ENCODE results near the gene MRGPRF.

MRGPRF gene, protein sequence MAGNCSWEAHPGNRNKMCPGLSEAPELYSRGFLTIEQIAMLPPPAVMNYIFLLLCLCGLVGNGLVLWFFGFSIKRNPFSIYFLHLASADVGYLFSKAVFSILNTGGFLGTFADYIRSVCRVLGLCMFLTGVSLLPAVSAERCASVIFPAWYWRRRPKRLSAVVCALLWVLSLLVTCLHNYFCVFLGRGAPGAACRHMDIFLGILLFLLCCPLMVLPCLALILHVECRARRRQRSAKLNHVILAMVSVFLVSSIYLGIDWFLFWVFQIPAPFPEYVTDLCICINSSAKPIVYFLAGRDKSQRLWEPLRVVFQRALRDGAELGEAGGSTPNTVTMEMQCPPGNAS

DNA sequence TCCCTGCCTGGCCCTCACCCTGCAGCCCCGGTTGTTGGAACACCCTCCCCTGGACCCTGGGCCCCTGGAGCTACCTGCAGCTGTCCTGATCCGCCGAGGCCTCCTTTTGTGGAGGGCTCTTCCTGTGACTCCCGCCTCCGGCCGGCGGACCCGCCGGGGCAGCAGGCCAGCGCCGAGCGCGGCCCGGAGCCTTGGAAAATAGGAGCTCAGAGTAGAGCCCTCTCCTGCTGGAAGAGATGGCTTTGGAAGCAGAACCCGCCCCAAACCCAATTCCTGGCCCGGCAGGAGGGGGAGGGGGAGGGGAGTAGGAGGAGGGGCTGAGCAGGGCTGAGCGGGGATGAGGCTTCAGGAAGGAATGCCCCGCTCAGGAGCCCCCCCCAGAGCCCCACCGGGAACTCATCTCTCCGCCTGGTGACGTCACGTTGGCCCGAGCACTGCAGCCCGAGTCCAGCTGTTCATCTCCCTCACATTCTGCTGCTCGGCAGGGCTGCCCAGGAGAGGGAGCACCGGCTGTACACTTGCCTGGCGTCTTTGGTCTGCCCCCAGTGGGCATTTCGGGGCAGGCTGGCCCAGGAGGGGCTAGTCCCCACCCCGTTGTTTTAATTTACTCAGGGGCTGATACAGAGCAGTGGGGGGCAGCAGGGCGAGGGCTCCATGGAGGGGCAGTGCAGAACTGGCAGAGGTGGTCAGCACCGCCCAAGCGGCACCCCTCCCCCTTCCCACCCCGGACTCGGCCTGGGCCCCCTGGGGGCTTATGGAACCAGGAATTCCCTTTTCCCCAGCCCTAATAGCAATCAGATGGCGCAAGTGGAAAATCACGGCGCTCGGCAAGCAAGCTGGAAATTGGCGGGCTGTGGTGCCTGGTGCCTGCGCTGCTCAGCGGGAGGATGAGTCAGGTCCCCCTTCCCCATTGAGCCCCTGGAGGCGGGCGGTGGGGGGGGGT lies at the start of gene MRGPRF:
MRGPRF (minus strand) TSS at position 238 of the 943 bp plus-strand sequence. CDS start 3,345 bp downstream, outside the sequence.
- in situ Hi-C loops (cut with HindIII; ENCODE audit: low sequenced_read_pairs) = no loop called here

DNA sequence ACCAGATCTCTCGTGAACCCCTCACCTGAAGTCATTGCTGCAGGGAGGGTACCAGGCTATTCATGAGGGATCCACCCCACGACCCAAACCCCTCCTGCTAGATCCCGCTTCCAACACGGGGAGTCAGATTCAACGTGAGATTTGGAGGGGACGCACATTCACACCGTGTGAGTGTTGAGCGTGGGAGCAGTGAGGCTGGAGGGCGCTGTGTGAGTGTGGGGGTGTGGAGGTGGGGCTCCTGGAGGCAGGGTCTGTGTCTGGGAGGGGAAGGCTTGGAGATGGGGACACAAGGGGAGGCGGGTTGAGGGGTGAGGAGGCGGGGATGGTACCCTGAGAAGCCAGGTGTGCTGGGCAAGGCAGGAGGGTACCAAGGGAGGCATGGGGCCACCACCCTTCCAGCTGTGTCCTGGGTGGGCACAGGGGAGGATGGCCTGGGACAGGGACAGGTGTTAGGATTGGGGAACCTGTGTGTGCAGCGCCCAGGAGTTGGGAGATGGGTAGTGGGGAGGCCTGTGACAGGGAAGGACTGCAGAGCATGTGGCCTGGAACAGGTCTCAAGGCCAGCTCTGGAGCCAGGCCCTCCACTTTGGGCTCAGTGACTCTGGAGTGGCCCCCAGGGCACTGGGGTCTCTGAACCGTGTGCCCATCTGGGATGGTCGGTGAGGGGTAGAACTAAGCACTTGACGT lies 49.3 kb upstream of the MRGPRF start:
- in situ Hi-C loops (cut with HindIII; ENCODE audit: low sequenced_read_pairs) = no loop called here

GRCh38 chr11:69061713-69062053 lies 48.6 kb upstream of the MRGPRF start:
- in situ Hi-C loops (cut with HindIII; ENCODE audit: low sequenced_read_pairs) = no loop called here

DNA sequence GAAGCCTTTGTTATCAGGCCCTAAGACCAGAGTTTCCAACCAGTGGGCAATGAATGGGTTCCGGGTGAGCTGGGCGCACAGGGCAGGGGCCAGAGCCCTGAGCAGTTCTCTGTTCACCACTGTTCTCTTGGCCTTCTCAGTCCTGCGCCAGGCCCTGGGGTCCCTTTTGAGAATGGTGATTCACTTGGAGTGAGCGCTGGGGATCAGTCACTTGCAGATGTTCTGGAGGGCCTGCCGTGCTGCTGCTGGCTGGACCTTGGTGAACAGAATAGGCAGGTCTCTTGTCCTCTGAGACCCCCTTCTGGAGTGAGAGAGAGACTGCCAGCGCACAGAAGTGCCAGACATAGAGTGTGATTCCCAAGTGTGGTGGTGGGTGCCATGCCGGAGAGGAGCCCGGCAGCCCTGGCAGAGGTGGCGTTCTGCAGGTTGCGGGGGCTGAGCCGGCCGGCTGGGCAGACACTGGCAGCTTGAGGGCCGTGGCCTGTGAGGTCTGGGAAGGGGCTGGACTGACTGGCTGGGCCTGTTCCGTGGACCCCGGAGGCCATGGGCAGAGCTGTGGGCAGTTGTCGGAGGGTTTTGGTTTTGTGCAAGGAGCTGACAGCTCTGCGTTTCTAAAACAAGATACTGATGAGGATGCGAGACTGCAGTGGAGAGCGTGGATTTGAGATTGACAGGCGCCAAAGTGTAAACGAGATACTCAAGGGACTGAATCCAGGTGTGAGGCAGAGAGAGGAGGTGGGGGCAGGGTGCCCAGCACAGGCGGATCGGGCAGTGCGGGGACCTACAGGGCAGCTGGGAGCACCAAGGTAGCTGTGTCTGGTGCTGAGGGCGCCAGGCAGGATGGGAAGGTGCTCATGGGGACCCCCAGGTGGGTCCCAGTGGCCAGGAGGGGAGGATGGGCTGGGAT lies 48.0 kb upstream of the MRGPRF start:
- in situ Hi-C loops (cut with HindIII; ENCODE audit: low sequenced_read_pairs) = no loop called here

DNA sequence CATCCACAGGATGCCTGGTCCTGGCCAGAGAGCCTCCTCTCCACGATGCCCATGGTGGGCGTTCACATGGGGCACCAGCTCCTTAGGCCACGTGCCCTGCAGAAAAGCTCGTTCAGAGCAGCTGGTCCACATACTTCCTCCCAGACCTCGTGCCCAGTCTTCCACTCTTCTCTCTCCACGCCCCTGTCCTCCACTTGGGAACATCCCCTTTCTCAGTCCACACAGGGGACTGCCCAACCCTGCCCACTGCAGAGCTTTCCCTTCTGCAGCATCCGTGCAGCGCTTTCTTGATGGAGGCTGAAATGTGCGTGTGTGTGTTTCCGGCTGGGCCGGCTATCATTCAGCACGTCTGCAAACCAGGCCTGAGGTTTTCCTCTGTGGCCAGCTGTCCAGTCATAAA lies 46.9 kb upstream of the MRGPRF start:
- in situ Hi-C loops (cut with HindIII; ENCODE audit: low sequenced_read_pairs) = no loop called here

DNA sequence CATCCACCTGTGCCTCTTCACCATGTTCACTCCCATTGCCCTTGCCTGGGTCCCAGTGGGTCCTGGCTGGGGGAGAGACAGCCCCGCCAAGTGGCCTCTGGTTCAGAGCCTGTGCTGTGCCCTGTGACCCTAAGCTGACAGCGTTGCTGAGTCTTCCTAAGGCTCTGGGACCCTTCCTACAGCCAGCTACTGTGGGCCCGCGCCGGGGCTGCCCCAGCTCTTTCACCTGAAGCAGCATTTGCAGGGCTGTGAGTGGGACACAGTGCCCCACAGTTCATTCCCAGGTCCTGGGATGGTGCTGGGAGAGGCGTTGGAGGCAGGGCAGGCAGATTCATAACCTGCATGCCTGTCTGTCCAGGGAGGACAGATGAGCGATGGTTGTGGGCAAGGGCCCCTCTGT lies 46.4 kb upstream of the MRGPRF start:
- in situ Hi-C loops (cut with HindIII; ENCODE audit: low sequenced_read_pairs) = no loop called here

DNA sequence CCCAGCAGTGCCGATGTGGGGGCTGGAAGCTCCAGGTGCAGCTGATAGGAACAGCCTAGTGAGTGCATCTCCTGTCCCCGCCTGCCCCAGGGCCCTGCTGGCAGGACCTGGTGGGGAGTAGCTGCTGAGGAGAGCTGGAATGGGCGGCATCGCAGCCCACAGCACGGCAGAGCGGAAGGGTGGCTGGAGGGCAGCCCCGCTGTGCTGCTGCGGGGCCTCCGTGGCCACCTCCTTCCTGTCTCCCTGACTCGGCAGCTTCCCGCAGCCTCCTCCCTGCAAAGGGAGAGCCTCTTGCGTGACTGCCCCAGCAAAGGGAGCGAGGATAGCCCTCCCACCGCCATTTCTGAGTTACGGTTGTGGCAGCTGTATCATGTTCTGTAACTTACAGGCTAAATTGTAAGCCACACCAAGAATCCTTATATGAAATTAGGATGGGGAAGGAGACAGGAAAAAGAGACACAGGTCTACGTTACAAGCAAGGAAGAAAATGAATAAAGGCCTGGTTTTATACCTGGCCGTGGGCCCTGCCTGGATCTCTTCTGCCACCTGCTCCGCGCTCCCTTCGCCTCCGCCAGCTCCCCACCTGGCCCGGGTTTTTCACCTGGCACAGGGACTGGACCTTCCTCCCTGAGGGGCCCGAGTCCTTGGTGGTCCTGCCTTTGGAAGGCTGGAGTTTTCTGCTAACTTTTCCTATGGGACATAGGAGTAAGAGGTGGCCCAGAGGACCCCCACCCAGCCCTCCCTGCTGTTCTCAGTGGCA lies 45.6 kb upstream of the MRGPRF start:
- in situ Hi-C loops (cut with HindIII; ENCODE audit: low sequenced_read_pairs) = no loop called here

- in situ Hi-C loops (cut with HindIII; ENCODE audit: low sequenced_read_pairs) = no loop called here
Measured at GRCh38 chr11:69057801-69058200, 44.8 kb upstream of the MRGPRF start.

- in situ Hi-C loops (cut with HindIII; ENCODE audit: low sequenced_read_pairs) = no loop called here
Measured at GRCh38 chr11:69057236-69057635, 44.2 kb upstream of the MRGPRF start.

DNA sequence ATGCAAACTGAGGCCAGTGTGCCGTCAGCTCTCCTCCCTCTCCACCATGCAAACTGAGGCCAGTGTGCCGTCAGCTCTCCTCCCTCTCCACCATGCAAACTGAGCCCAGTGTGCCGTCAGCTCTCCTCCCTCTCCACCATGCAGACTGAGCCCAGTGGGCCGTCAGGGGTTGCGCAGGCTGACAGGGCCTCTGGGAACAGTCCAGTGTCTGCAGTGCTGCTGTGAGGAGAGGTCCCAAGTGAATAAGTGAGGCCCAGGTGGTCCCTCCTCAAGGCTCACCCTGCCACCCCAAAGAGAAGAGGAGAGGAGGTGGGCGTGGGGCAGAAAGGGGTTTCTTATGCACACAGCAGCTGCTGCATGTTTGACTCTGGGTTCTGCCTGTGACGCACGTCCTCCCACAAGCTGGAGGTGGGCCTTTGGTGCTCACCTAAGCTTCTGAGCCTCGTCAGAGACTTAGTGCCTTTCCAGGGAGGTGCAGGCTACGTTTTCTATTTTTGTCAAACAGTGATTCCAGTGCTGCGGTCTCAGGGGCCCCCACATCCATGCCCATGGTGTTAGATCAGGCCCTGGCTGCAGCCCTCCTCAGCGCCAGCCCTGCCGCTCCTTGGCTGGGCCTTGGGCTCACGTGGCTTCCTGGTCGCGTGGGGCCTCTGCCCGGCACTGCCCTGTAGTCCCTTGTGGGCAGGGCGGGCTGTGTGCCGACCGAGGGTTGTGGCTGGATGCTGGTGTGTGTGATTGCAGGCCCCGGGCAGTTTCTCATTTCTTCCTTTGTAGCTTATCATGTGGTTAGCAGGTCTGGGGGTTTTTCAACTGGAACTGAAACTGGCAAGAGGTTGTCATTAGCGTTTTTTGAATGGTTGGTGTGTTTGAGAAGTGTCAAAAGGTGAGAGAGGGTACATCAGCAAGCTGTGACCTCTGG lies 42.8 kb upstream of the MRGPRF start:
- in situ Hi-C loops (cut with HindIII; ENCODE audit: low sequenced_read_pairs) = no loop called here

GRCh38 chr11:69055212-69055586 lies 42.2 kb upstream of the MRGPRF start:
- in situ Hi-C loops (cut with HindIII; ENCODE audit: low sequenced_read_pairs) = no loop called here

DNA sequence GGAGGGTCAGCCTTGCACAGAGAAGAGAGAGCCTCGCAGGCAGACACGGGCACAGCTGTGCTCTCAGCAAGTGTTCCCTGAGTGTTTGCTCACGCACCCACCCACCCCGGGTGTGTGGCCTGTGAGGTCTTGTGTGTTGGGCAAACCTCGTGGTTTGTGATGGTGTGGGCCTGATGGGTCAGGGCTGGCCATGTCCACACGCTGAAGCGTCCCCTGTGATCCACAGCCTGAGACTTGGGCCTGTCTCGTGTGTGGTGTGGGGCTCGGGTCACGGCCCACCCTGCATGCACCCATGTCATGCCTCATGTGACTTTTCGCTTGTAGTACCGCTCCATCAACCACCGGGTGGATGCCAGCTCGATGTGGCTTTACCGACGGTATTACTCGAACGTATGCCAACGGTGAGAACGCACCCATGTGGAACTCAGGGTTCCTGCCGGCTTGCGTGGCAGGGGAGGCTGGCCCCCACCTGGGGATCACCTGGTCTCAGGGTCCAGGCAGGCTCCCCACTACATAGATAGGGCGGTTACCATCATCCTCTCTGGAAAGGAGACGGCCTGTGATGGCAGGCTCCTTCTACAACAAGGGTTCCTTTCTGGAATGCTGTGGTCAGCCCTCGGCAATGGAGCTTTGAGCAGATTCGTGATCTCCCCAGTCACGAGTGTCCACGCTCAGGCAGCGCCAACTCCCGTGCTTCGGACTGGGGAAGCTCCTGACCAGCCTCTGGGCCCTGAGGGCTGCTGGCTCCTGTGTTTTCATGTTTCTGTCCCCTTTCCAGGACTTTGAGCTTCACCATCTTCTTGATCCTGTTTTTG lies 41.6 kb upstream of the MRGPRF start:
- in situ Hi-C loops (cut with HindIII; ENCODE audit: low sequenced_read_pairs) = no loop called here

DNA sequence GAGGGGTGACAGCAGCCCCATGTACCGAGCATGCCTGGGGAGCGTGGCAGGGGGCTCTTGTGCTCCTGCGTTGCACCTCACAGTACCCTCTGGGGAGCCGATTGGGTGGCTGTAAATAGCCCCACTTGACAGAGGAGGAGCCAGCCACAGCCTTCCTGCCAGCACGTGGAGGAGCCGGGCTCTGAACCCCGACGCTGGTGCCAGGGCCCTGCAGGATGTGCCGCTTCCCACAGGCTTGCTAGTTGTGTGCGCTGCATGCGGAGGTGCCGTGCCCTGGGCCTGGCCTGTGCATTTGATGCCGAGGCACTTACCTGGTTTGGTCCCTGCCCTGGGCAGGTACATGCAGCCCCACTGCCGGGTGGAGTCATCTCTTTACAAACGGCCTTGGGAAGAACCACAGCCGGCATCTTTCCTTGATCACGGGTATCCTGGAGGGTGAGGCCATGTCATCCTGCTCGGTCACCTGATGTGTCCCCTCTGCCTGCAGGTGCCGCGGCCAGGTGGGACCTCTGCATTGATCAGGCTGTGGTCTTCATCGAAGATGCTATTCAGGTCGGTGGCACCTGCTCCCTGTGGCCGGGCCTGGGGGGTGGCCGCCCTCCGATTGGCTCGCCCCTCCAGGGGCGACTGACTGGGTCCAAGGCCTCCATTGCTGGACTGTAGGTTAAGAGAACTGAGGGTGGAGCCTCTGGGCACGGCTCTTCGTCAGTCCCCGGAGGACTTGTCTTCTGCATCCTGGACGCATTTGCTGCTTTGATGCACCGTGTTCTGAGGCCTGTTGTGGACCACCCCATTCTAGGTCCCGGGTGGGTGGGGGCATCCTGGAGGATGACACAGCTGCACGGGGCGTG lies 40.7 kb upstream of the MRGPRF start:
- in situ Hi-C loops (cut with HindIII; ENCODE audit: low sequenced_read_pairs) = no loop called here

DNA sequence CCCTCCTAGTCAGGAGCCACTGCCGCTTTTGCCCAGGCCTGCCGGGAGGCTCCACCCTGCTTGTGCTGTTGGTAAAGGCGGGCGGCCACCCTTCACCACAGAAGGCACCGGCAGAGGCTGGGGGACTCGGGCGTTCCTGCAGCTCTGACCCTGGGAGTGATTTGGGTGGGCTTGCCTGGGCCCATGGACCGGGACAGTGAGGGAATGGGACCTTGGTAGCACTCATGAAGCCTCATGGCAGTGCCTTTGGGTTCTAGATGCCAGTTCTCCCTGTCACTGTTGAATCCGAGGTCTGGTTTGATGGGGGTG lies 40.1 kb upstream of the MRGPRF start:
- in situ Hi-C loops (cut with HindIII; ENCODE audit: low sequenced_read_pairs) = no loop called here

GRCh38 chr11:69052343-69053168 lies 39.5 kb upstream of the MRGPRF start:
- in situ Hi-C loops (cut with HindIII; ENCODE audit: low sequenced_read_pairs) = no loop called here
